ENCODE data around the gene C20orf144.

C20orf144 gene

GRCh38 chr20:33635341-33635740 is 26.8 kb upstream of the C20orf144 start:
- no peak overlapping the region for H3K4me2 ChIP-seq (ENCODE audit: insufficient read depth, low read length)
- TF ChIP-seq CTCF (IDR thresholded peaks at IDR 0.05; ENCODE audit: borderline replicate concordance, extremely low read depth, low read length, poor library complexity, severe bottlenecking) (no peak), EZH2 (IDR thresholded peaks at IDR 0.05; ENCODE audit: borderline replicate concordance, low read depth, low read length, severe bottlenecking) (no peak)
- no peak overlapping the region for H3K27ac ChIP-seq (ENCODE audit: low read length)
- no peak overlapping the region for H2AFZ ChIP-seq (ENCODE audit: low read depth, low read length)
- no peaks in the 10 kb centered on the region for H3K9me3 ChIP-seq (ENCODE audit: insufficient read depth, low read length, severe bottlenecking)
- ATAC-seq (ENCODE audit: insufficient read depth, low read depth) (no peak), DNase-seq (no peak)
- H3K36me3 ChIP-seq (ENCODE audit: insufficient read depth, low read length) = peaks cover 61% of the 10 kb centered on the region
- no peaks in the 10 kb centered on the region for H4K20me1 ChIP-seq (ENCODE audit: insufficient read depth, low read length)
- H3K4me1 ChIP-seq (ENCODE audit: insufficient read depth, low read length) = no peaks in the 10 kb centered on the region
- no peaks in the 10 kb centered on the region for H3K79me2 ChIP-seq (ENCODE audit: insufficient read depth, low read length)
- H3K27me3 ChIP-seq (ENCODE audit: insufficient read depth, low read length, poor library complexity) = no peaks in the 10 kb centered on the region
- no peak overlapping the region for H3K4me3 ChIP-seq (ENCODE audit: low read depth in 1 of 2, low read length in 2 of 2)
- H3K9ac ChIP-seq (ENCODE audit: low read depth, low read length) = no peak overlapping the region

GRCh38 chr20:33636776-33637175 is 25.4 kb upstream of the C20orf144 start:
- no peak overlapping the region for H3K9ac ChIP-seq (ENCODE audit: low read depth, low read length)
- TF ChIP-seq EZH2 (IDR thresholded peaks at IDR 0.05; ENCODE audit: borderline replicate concordance, low read depth, low read length, severe bottlenecking) = no peak
- no peak for TF ChIP-seq CTCF (IDR thresholded peaks at IDR 0.05; ENCODE audit: borderline replicate concordance, extremely low read depth, low read length, poor library complexity, severe bottlenecking)
- DNase-seq (no peak), ATAC-seq (ENCODE audit: insufficient read depth, low read depth) (no peak)
- H3K27me3 ChIP-seq (ENCODE audit: insufficient read depth, low read length, poor library complexity) = no peaks in the 10 kb centered on the region
- no peak overlapping the region for H3K27ac ChIP-seq (ENCODE audit: low read length)
- no peaks in the 10 kb centered on the region for H3K9me3 ChIP-seq (ENCODE audit: insufficient read depth, low read length, severe bottlenecking)
- H3K36me3 ChIP-seq (ENCODE audit: insufficient read depth, low read length) = peaks cover 62% of the 10 kb centered on the region
- no peaks in the 10 kb centered on the region for H3K79me2 ChIP-seq (ENCODE audit: insufficient read depth, low read length)
- H2AFZ ChIP-seq (ENCODE audit: low read depth, low read length) = no peak overlapping the region
- H4K20me1 ChIP-seq (ENCODE audit: insufficient read depth, low read length) = no peaks in the 10 kb centered on the region
- no peak overlapping the region for H3K4me3 ChIP-seq (ENCODE audit: low read depth in 1 of 2, low read length in 2 of 2)
- no peaks in the 10 kb centered on the region for H3K4me1 ChIP-seq (ENCODE audit: insufficient read depth, low read length)
- no peak overlapping the region for H3K4me2 ChIP-seq (ENCODE audit: insufficient read depth, low read length)

- peaks cover 78% of the 10 kb centered on the region for H3K36me3 ChIP-seq (ENCODE audit: insufficient read depth, low read length)
- H3K9me3 ChIP-seq (ENCODE audit: insufficient read depth, low read length, severe bottlenecking) = no peaks in the 10 kb centered on the region
- no peak overlapping the region for H3K4me2 ChIP-seq (ENCODE audit: insufficient read depth, low read length)
- no peak overlapping the region for H3K4me3 ChIP-seq (ENCODE audit: low read depth in 1 of 2, low read length in 2 of 2)
- DNase-seq (no peak), ATAC-seq (ENCODE audit: insufficient read depth, low read depth) (no peak)
- H3K27me3 ChIP-seq (ENCODE audit: insufficient read depth, low read length, poor library complexity) = no peaks in the 10 kb centered on the region
- no peak overlapping the region for H3K9ac ChIP-seq (ENCODE audit: low read depth, low read length)
- no peaks in the 10 kb centered on the region for H4K20me1 ChIP-seq (ENCODE audit: insufficient read depth, low read length)
- no peak overlapping the region for H2AFZ ChIP-seq (ENCODE audit: low read depth, low read length)
- TF ChIP-seq CTCF (IDR thresholded peaks at IDR 0.05; ENCODE audit: borderline replicate concordance, extremely low read depth, low read length, poor library complexity, severe bottlenecking) (no peak), EZH2 (IDR thresholded peaks at IDR 0.05; ENCODE audit: borderline replicate concordance, low read depth, low read length, severe bottlenecking) (no peak)
- no peaks in the 10 kb centered on the region for H3K4me1 ChIP-seq (ENCODE audit: insufficient read depth, low read length)
- H3K27ac ChIP-seq (ENCODE audit: low read length) = no peak overlapping the region
- no peaks in the 10 kb centered on the region for H3K79me2 ChIP-seq (ENCODE audit: insufficient read depth, low read length)
These were observed 21.8 kb upstream of the C20orf144 start for GRCh38 chr20:33640287-33640686.
